A204.1 (cell line): ENCODE results near the gene KANK2.
"Not testable (repeated sequence)": the region's sequence is repeated elsewhere in the genome, so short reads cannot be mapped to it uniquely, and the experiment has no call there.

Source experiments
- FAIRE-seq: peaks from 2 replicates; lab custom pipeline; 2012; peaks lifted over from hg19 to GRCh38; lab: Jason Lieb, UNC

Gene KANK2

DNA sequence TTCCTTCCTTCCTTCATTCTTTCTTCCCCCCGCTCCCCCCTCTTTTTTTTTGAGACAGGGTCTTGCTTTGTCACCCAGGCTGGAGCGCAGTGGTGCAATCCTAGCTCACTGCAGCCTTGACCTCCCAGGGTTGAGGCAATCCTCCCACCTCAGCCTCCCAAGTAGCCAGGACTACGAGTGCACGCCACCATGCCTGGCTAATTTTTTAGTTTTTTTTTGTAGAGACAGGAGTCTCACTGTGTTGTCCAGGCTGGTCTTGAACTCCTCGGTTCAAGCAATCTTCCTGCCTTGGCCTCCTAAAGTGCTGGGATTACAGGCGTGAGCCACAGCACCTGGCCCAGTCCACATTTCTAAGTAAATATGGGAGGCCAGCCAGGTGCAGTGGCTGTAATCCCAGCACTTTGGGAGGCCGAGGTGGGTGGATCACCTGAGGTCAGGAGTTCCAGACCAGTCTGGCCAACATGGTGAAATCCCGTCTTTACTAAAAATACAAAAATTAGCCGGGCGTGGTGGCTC lies 57.3 kb downstream of the KANK2 start:
- FAIRE-seq, result not testable (repeated sequence)

DNA sequence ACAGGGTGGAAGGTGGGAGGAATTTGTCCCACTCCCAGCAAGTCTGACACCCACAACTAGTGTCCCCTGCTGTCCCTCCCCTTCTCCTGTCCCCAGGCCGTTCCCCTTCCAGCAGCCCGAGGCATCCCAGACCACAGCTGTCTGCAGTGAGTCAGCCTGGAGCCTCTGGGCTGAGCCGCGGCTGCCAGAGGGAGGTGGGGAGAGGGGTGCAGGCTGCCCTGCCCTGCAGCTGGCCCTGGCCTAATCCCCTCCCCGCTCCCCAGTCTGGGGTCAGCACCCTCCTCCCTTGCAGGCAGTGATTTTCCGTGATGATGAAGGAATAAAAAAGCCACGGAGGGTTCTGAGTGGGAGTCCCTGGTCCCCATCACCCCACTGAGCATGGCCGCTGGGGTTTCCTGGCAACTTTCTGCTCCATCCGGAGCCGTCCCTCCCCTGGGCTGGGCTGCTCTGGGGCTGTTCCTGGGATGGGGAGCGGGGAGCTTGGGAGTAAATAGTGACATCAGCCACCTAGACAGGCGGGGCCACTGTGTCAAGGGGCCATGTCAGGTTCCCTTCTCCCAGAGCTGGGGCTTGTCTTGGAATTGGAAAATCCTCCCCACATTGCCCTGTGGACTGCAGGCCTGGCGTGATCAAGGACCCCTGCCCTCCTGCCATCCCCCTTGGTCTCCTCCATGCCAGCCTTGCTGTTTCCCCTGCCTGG lies 58.6 kb downstream of the KANK2 start:
- FAIRE-seq, result no peak

DNA sequence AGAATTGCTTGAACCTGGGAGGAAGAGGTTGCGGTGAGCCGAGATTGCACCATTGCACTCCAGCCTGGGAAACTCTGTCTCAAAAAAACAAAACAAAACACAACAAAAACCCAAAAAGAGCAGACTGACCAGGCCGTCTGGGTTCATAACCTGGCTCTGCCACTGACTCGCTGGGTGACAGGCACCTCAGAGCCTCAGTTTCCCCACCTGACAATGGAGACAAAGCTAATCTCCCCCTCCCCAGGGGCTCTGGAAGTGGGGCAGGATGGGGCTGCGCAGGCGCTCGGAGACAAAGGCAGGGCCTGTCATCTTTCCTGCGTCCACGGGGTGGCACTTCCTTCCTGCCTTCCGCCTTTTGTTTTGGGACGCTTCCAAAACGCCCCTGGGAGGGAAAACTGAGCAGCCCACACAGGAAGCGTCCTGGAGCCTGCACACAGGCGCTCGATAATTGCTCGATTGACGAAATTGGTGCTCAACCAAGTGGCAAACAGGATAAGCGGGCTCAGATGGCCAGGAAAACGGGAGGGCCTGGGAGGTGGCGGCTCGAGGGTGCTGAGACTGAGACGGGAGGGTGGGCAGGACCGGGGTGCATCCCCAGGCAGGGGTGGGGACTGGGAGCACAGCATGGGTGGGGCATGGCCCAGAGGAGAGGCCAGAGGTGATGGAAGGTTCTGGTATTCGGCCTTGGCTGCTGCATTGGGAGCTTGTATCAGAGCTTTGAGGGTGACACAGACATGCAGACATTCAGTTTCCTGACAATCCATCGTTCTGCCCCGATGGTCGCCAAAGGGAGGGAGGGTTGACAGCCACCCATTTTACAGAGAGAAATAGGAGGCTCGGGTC lies 59.6 kb downstream of the KANK2 start:
- no peak for FAIRE-seq

DNA sequence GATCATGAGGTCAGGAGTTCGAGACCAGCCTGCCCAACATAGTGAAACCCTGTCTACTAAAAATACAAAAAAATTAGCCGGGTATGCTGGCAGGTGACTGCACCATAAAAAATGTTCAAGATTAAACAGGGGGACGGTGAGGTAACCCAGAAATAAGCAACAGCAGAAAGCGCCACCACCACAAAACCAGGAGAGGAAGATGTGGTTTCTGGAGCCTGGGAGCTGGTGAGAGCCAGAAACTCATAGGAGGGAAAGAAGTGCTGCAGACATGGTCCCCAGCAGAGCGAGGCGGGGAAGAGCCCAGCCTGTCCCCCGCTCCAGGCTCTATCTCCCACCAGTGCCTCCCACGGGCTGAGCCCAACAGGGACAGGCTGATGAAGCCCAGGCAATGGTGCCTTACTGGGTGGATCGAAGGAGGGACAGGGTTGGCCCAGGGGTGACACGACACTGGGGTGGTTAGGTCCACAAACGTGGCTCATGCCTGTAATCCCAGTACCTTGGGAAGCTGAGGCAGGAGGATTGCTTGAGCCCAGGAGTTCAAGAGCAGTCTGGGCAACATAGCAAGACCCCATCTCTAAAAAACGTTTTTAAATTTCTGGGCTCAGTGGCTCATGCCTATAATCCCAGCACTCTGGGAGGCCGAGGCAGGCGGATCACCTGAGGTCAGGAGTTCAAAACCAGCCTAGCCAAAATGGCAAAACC lies 60.8 kb downstream of the KANK2 start:
- no peak for FAIRE-seq

DNA sequence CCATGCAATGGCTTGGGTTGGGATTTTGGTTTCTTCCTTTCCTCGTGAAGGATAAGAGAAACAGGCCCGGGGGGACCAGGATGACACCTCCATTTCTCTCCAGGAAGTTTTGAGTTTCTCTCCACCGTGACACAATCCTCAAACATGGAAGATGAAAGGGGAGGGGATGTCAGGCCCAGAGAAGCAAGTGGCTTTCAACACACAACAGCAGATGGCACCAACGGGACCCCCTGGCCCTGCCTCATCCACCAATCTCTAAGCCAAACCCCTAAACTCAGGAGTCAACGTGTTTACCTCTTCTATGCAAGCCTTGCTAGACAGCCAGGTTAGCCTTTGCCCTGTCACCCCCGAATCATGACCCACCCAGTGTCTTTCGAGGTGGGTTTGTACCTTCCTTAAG lies 65.9 kb downstream of the KANK2 start:
- no peak for FAIRE-seq

DNA sequence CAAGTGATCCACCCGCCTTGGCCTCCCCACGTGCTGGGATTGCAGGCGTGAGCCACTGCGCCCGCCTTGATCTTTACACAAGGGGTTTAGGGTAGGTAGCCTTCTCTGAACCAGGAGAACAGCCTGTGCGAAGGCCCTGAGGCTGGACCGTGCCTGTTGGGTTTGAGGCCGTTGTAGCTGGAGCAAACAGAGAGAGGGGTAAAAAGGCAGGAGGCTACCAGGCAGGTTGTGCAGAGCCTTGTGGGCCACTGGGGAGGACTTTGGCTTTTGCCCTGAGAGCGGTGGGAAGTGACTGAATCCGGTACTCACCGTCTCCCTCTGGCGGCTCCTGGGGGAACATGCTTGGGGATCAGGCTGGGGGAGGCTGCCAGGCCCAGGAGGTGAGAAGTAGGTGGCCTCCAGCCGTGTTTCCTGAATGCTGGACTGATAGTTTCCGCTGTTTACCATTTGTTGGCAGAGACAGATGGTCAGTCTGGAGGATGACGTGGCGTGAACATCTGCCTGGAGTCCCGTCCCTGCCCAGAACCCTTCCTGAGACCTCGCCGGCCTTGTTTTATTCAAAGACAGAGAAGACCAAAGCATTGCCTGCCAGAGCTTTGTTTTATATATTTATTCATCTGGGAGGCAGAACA lies 66.4 kb downstream of the KANK2 start:
- FAIRE-seq, result no peak

DNA sequence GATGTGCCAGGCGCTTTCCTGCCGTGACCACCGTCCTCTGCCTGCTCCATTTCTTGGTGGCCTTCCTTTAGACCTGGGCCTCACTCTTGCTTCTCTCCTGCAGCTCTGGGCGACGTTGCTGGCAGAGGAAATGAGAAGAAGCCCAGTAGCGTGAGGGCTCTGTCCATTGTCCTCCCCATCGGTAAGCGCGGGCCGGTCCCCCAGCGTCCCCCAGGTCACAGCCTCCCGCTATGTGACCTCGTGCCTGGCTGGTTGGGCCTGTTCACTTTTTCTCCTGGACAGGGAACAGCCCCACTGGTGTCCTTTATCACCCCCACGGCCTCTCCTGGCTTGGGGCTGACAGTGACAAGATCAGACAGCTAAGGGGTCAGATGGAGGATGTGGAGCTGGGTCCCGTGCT lies 69.4 kb downstream of the KANK2 start:
- no peak for FAIRE-seq

DNA sequence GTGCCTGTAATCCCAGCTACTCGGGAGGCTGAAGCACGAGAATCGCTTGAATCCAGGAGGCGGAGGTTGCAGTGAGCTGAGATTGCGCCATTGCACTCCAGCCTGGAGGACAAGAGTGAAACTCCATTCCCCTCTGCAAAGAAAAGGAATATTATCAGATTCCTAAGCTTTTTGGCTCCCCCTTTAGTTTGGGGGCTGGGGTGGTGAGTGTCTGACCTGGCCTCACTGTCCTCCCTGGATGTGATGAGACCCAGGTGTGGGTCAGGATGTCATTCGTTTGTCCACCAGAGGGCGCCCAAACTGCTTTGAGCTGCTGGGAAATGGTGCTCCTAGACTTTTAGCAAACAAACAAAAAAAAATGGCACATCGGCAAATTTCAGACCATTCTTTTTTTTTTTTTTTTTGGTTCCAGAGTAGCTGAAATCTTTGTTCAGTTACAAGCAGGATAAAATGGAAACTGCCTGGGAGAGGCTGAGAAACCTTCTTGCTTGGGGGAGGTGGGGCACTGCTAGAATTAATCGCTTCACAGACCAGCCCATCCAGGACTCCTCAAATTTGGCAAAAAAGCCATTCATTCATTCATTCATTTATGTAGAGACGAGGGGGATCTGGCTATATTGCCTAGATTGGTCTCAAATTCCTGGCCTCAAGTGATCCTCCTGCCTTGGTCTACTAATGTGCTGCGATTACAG lies 71.2 kb downstream of the KANK2 start:
- FAIRE-seq, result no peak

DNA sequence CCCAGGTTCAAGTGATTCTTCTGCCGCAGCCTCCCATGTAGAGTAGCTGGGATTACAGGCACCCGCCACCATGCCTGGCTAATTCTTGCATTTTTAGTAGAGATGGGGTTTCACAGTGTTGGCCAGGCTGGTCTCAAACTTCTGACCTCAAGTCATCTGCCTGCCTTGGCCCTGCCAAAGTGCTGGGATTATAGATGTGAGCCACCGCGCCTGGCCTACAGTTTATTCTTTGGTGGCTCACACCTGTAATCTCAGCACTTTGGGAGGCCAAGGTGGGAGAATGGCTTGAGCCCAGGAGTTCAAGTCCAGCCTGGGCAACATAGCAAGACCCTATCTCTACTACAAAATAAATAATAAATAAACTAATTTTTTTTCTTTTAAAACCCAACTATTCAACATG lies 73.2 kb downstream of the KANK2 start:
- FAIRE-seq, result not testable (repeated sequence)

DNA sequence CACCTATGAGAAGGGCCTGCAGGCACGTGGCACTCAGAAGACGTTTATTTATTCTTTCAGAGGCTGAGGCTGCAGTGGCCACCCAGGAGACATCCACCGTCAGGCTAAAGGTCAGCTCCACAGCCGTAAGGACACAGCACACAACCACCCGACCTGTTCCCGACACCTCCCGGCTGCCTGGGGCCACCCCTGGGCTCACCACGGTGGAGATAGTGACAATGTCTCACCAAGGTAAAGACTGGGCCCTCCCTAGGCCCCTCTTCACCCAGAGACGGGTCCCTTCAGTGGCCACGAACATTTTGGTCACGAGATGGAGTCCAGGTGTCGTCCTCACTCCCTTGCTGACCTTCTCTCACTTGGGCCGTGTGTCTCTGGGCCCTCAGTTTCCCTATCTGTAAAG lies 74.2 kb downstream of the KANK2 start:
- no peak for FAIRE-seq

DNA sequence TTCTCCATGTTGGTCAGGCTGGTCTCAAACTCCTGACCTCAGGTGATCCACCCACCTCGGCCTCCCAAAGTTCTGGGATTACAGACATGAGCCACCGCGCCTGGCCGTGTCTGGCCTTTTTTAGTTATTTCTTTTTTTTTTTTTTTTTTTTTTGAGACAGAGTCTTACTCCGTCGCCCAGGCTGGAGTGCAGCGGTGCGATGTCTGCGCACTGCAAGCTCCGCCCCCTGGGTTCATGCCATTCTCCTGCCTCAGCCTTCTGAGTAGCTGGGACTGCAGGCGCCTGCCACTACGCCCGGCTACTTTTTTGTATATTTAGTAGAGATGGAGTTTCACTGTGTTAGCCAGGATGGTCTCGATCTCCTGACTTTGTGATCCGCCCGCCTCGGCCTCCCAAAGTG lies 75.4 kb downstream of the KANK2 start:
- FAIRE-seq, result not testable (repeated sequence)

DNA sequence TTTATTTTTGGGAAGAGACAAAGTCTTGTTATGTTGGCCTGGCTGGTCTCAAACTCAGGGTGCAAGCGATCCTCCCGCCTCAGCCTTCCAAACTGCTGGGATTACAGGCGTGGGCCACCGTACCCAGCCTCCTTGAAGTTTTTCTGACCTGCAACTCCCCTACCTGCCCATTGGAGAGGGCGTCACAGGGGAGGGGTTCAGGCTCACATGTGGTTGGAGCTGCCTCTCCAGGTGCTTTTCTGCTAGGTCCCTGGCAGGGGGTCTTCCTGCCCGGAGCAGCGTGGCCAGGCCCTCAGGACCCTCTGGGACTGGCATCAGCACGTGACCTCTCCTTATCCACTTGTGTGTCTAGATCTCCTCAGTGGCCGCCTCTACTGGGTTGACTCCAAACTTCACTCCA lies 80.8 kb downstream of the KANK2 start:
- no peak for FAIRE-seq

DNA sequence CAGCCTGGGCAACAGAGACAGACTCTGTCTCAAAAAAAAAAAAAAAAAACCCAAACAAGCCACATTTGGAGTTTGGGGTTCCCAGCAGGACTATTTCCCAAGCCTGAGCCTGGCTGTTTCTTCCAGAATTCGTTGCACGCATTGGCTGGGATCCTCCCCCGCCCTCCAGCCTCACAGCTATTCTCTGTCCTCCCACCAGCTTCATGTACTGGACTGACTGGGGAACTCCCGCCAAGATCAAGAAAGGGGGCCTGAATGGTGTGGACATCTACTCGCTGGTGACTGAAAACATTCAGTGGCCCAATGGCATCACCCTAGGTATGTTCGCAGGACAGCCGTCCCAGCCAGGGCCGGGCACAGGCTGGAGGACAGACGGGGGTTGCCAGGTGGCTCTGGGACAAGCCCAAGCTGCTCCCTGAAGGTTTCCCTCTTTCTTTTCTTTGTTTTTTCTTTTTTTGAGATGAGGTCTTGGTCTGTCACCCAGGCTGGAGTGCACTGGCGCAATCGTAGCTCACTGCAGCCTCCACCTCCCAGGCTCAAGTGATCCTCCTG lies 81.4 kb downstream of the KANK2 start:
- no peak for FAIRE-seq

DNA sequence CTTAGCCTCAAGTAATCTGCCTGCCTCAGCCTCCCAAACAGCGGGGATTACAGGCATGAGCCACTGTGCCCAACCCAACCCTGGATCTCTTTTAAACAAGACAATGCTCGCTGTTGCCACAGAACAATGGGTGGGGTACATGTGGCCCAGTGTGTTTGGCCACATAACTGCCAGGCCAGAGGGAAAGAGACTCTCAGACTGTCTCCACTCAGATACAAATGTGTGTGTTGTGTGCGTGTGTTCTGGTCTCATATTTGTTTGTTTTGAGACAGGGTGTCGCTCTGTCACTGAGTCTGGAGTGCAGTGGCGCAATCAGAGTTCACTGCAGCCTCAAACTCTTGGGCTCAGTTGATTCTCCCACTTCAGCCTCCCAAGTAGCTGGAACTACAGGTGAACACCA lies 82.3 kb downstream of the KANK2 start:
- no peak for FAIRE-seq
